Smooth muscle cell (in vitro differentiated cells): ENCODE measurements around the gene TBC1D8B. TPM values are rescaled to one million over a fixed set of nuclear protein-coding genes. Genes with fewer than 3 reads are reported as not detected.
"Not testable (repeated sequence)": the region's sequence is repeated elsewhere in the genome, so short reads cannot be mapped to it uniquely, and the experiment has no call there.

Experiments
- DNase-seq: peaks from one replicate; lab custom pipeline; 2025; ENCODE audit not compliant: unreplicated experiment; lab: John Stamatoyannopoulos, UW
- H2AFZ ChIP-seq: fragments of 200-600 bp; sonication (generic); 2 replicates; pipeline ENCODE4 v1.6.0; 2016; ENCODE audit warnings: antibody characterized with exemption, low read depth, mild to moderate bottlenecking
- H3F3A ChIP-seq: fragments of 200-600 bp; sonication (generic); 2 replicates; pipeline ENCODE4 v1.6.0; 2017; ENCODE audit warnings: antibody characterized with exemption, low read depth
- H3K27ac ChIP-seq: fragments of 200-600 bp; sonication (generic); 2 replicates; pipeline ENCODE4 v1.5.1; 2016; ENCODE audit warnings: low read depth, mild to moderate bottlenecking
- H3K27me3 ChIP-seq: fragments of 200-600 bp; sonication (generic); 2 replicates; pipeline ENCODE4 v1.6.1; 2016; ENCODE audit warnings: low read depth, mild to moderate bottlenecking
- H3K36me3 ChIP-seq: fragments of 200-600 bp; sonication (generic); 2 replicates; pipeline ENCODE4 v1.5.1; 2016; ENCODE audit warnings: low read depth
- H3K4me1 ChIP-seq: fragments of 200-600 bp; sonication (generic); 2 replicates; pipeline ENCODE4 v1.5.1; 2016; ENCODE audit warnings: low read depth
- H3K4me2 ChIP-seq: fragments of 200-600 bp; sonication (generic); 2 replicates; pipeline ENCODE4 v1.6.0; 2016; ENCODE audit warnings: mild to moderate bottlenecking
- H3K4me3 ChIP-seq: fragments of 200-600 bp; sonication (generic); 2 replicates; pipeline ENCODE4 v1.5.1; 2016; ENCODE audit warnings: mild to moderate bottlenecking
- H3K79me2 ChIP-seq: fragments of 200-600 bp; sonication (generic); 2 replicates; pipeline ENCODE4 v1.6.0; 2016; ENCODE audit warnings: low read depth, mild to moderate bottlenecking
- H3K9ac ChIP-seq: fragments of 200-600 bp; sonication (generic); 2 replicates; pipeline ENCODE4 v1.6.0; 2016; ENCODE audit warnings: low read depth
- H3K9me3 ChIP-seq: fragments of 200-600 bp; sonication (generic); replicated peaks from 2 replicates; pipeline ENCODE4 v1.5.1; 2016; ENCODE audit warnings: low read depth
- H4K20me1 ChIP-seq: fragments of 200-600 bp; sonication (generic); 2 replicates; pipeline ENCODE4 v1.6.0; 2016; ENCODE audit warnings: low read depth
- WGBS: methylation state at CpG from one replicate; pipeline ENCODE4 v1.1.7; 2016; ENCODE audit warnings: low lambda C conversion rate; 5-methylcytosine and 5-hydroxymethylcytosine counted together
- polyA plus RNA-seq: library from polyadenylated mRNA; unstranded; fragments of >200 nt; fragmentation: Nextera tagmentation; extraction: Ambion mirVana; gene quantifications from 2 replicates; pipeline ENCODE4 v1.2.1, GENCODE V29; 2016
- total RNA-seq: library from RNA; depleted of rRNA; stranded (reverse); fragments of >200 nt; gene quantifications from 2 replicates; pipeline ENCODE4 v1.2.3, GENCODE V29; 2014
- TF ChIP-seq, protein P1 (sequence below): fragments of 200-600 bp; sonication (generic); IDR thresholded peaks from 2 replicates; pipeline ENCODE4 v1.5.1; 2017; ENCODE audit warnings: borderline replicate concordance, mild to moderate bottlenecking, antibody characterized with exemption; ENCODE audit not compliant: insufficient read depth, poor library complexity, severe bottlenecking

The TBC1D8B gene
- total and polyA plus RNA-seq, 2 experiments from 2014 or later = 9.2 to 21.8 TPM

DNA sequence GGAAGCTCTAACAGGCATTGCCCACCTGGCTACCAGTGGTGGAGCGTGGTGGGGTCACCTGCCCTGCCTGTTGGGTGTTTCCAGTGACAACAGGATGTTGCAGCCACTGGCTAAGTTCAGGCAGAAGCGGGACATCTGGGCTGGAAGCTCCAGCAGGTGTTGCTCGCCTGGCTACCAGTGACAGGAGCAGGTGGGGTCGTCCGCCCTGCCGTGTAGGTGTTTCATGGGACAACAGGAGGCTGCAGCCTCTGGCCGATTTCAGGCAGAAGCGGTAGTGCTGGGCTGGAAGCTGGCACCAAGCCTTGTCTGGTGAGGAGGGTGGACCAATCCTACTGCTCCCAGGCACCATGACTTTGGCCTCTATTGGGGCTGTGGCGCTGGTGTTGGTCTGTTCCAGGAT lies 61.2 kb downstream of the TBC1D8B start:
- H3K4me3 ChIP-seq = no peak overlapping the region
- H3K27ac ChIP-seq = no peak overlapping the region
- TF ChIP-seq, protein P1, sequence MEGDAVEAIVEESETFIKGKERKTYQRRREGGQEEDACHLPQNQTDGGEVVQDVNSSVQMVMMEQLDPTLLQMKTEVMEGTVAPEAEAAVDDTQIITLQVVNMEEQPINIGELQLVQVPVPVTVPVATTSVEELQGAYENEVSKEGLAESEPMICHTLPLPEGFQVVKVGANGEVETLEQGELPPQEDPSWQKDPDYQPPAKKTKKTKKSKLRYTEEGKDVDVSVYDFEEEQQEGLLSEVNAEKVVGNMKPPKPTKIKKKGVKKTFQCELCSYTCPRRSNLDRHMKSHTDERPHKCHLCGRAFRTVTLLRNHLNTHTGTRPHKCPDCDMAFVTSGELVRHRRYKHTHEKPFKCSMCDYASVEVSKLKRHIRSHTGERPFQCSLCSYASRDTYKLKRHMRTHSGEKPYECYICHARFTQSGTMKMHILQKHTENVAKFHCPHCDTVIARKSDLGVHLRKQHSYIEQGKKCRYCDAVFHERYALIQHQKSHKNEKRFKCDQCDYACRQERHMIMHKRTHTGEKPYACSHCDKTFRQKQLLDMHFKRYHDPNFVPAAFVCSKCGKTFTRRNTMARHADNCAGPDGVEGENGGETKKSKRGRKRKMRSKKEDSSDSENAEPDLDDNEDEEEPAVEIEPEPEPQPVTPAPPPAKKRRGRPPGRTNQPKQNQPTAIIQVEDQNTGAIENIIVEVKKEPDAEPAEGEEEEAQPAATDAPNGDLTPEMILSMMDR = no peak
- H3K4me1 ChIP-seq = no peaks in the 10 kb centered on the region
- no peaks in the 10 kb centered on the region for H3F3A ChIP-seq
- no peaks in the 10 kb centered on the region for H4K20me1 ChIP-seq
- H2AFZ ChIP-seq = no peak overlapping the region
- no peak overlapping the region for H3K4me2 ChIP-seq
- WGBS = 78% methylated on average over 9 of the region's 9 CpGs
- H3K27me3 ChIP-seq = no peaks in the 10 kb centered on the region
- H3K9me3 ChIP-seq = no peaks in the 10 kb centered on the region
- no peak overlapping the region for H3K9ac ChIP-seq
- no peak for DNase-seq
- H3K36me3 ChIP-seq = no peaks in the 10 kb centered on the region
- no peaks in the 10 kb centered on the region for H3K79me2 ChIP-seq

DNA sequence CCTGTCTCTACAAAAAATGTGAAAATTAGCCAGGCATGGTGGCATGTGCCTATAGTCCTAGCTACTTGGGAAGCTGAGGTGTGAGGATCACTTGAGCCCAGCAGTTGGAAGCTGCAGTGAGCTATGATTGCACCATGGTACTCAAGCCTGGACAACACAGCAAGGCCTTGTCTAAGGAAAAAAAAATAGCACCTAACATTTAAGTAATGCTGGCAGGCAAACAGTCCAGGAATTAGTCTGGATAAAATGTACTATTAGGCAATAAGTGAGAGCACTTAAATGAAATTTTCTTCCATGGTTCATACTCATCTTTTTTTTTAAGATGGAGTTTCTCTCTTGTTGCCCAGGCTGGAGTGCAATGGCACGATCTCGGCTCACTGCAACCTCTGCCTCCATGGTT lies 70.3 kb downstream of the TBC1D8B start:
- not testable (repeated sequence) for H3K9me3 ChIP-seq, H3F3A ChIP-seq, H4K20me1 ChIP-seq, H3K9ac ChIP-seq, H3K27me3 ChIP-seq, H3K27ac ChIP-seq, H3K4me2 ChIP-seq, H3K4me1 ChIP-seq, DNase-seq, H2AFZ ChIP-seq, H3K4me3 ChIP-seq, H3K36me3 ChIP-seq, H3K79me2 ChIP-seq
- WGBS = 89% methylated on average over 2 of the region's 2 CpGs

DNA sequence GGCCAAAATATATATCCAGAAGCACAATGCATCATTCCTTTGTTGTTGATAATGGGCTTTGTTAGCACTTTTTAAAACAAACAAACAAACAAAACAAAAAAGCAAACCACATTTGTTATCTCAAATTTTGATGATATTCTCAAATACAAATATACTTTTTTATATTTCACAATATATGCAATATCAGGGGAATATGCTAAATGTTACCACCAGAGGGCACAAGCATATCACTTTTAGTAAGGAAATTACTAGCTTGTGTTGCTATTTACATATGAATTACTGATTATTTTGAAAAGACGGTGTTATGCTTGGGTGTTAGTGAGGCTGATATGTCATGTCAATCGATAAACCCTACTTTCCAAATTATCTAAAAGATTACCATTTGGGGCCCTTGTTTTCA lies 71.6 kb downstream of the TBC1D8B start:
- TF ChIP-seq, protein P1 = peak; percentile 66
- WGBS = 53% methylated on average over 2 of the region's 2 CpGs

DNA sequence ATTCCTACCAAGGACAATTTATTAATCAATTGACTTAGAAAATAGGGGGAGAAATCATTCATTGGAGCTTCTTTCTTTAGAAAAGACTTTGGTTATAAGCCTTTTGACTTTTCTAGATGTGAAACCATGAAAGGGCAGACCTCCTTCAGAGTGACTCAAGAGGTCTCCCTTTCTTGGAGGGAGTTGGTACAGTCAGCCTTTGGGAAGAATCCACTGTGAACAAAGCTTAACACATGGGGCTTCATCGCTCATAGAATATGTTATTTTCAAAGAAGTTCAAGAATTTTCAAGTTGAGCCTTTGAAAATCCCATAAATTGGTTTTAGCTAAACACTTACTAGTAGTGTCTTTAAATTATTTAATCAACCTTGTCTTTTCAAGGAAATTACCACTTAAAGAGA lies 72.7 kb downstream of the TBC1D8B start:
- Histone ChIP-seq H3K27me3 (no peaks in the 10 kb centered on the region), H3K27ac (no peak overlapping the region), H3K4me3 (no peak overlapping the region), H3K79me2 (no peaks in the 10 kb centered on the region), H4K20me1 (no peaks in the 10 kb centered on the region), H3K9me3 (no peaks in the 10 kb centered on the region), H2AFZ (no peak overlapping the region), H3K4me2 (no peak overlapping the region), H3K36me3 (no peaks in the 10 kb centered on the region), H3K4me1 (no peaks in the 10 kb centered on the region), H3F3A (no peaks in the 10 kb centered on the region), H3K9ac (no peak overlapping the region)
- WGBS = 57% methylated on average over 1 of the region's 1 CpG
- DNase-seq = no peak
- TF ChIP-seq, protein P1 = no peak

More for the DNA sequence above, 71.6 kb downstream of the TBC1D8B start:
- Histone ChIP-seq H3K36me3 (no peaks in the 10 kb centered on the region), H3K4me3 (no peak overlapping the region), H3K9me3 (no peaks in the 10 kb centered on the region), H3F3A (no peaks in the 10 kb centered on the region), H4K20me1 (no peaks in the 10 kb centered on the region), H3K4me2 (no peak overlapping the region), H2AFZ (no peak overlapping the region), H3K4me1 (no peaks in the 10 kb centered on the region), H3K79me2 (no peaks in the 10 kb centered on the region), H3K9ac (no peak overlapping the region), H3K27me3 (no peaks in the 10 kb centered on the region), H3K27ac (no peak overlapping the region)
- DNase-seq = no peak
